Umbilical cord (tissue), 2 donors: ENCODE results near the gene RFNG. TPM values are rescaled to one million over a fixed set of nuclear protein-coding genes. Genes with fewer than 3 reads are reported as not detected.
A peak's percentile ranks its signal among the peaks of the same experiment; 100 is the strongest.

ENCODE experiments used
- DNase-seq: peaks from one replicate; pipeline ENCODE4 v3.0.0-alpha.2; 2015; ENCODE audit warnings: low spot score
- total RNA-seq: library from RNA; depleted of rRNA; stranded (reverse); fragments of >200 nt; gene quantifications from one replicate; pipeline ENCODE4 v1.2.3, GENCODE V29; 2014; ENCODE audit warnings: low replicate concordance; ENCODE audit not compliant: insufficient read depth

Gene RFNG
- total RNA-seq, 1 donor from 2014 or later, result 33.2 TPM

DNA sequence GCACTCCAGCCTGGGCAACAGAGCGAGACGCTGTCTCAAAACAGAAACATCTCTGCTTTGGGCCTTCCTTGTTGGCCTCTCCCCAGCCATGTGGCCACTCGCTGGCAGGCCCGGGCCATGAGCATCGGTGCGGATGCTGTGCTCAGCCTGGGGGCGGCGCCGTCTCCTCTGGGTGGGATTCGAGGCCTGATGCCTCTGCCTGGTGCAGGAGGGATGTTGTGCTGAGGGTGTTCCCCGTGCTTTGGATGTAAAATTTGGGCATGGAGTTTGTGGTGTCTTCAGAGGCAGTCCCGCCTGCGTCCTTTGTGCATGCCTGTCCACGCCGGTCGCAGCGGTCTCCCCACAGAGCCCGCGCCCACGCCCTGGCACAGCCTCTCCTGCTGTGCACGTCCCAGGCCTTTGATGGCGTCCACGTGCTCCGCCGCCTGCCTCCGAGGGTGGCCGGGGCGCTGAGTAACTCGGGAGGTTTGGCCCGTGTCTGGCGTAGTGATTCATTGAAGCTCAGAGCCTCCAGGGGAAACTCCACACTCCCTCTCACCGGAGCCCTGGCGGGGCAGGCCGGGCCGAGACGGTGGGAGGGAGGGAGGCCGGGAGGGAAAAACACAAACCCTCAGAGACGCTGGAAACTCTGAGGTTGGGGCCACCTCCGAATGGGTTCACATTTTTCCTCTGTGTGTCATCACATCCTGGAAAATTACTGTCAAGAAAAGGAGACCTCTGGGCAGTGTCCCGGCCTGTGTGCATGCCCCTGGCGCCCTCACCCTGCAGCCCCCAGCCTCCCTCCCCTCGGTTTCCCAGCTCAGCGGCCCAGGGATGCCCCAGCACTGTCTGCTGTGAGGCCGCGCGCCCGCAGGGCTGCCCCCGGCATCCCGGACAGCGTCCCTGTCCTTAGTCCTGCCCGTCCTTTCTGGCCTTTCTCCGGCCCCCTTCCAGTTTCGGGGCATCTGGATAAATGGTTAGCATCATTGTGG is 47.9 kb downstream of the RFNG start:
- peak; percentile 95 for DNase-seq

GRCh38 chr17:82001571-82002056 is 50.0 kb downstream of the RFNG start:
- DNase-seq, result no peak

- DNase-seq, result no peak
These were observed 50.6 kb downstream of the RFNG start for GRCh38 chr17:82000803-82001570.

GRCh38 chr17:81999976-82000802 is 51.4 kb downstream of the RFNG start:
- no peak for DNase-seq

GRCh38 chr17:81999587-81999975 is 52.0 kb downstream of the RFNG start:
- no peak for DNase-seq

GRCh38 chr17:81998691-81999438 is 52.7 kb downstream of the RFNG start:
- no peak for DNase-seq

DNA sequence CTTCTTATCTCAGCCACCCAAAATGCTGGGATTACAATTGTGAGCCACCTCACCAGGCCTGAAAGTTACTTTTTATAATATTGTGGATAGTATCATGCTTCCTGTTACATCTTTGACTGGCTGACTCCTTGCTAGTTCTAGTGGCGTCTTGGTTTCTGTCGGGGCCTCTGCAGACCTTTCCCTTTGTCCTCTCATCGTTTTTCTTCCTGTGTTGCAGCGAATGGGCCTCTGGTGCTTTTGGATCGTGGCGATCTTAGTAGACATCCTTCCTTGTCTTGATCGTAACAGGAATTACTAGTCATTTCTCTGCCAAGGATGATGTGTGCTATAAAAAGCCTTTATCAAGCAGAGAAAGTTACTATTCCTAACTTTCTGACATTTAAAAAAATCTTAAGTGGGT is 53.4 kb downstream of the RFNG start:
- no peak for DNase-seq

Other genes with a start within 250 kb of the RFNG start
- gene GCGR, start 247.7 kb downstream of the RFNG start, total RNA-seq, result 2.9 TPM
- gene MCRIP1, start 218.5 kb downstream of the RFNG start, total RNA-seq, result 64.0 TPM
- gene PPP1R27, start 216.8 kb downstream of the RFNG start, total RNA-seq, result 4.1 TPM
- gene P4HB, start 191.3 kb downstream of the RFNG start, total RNA-seq, result 844 TPM
- gene ARHGDIA, start 180.5 kb downstream of the RFNG start, total RNA-seq, result 57.5 TPM
- 96.8 TPM for gene ALYREF, start 160.2 kb downstream of the RFNG start, total RNA-seq
- gene ANAPC11, start 160.1 kb downstream of the RFNG start, total RNA-seq, result 103 TPM
- 1.4 TPM for gene NPB, start 149.6 kb downstream of the RFNG start, total RNA-seq
- 21.2 TPM for gene PCYT2, start 140.4 kb downstream of the RFNG start, total RNA-seq
- gene SIRT7, start 133.6 kb downstream of the RFNG start, total RNA-seq, result 9.9 TPM
- gene MAFG, start 124.1 kb downstream of the RFNG start, total RNA-seq, result 8.4 TPM
- gene PYCR1, start 114.5 kb downstream of the RFNG start, total RNA-seq, result 77.5 TPM
- gene MYADML2, start 104.6 kb downstream of the RFNG start, total RNA-seq, result 0.72 TPM
- not detected for gene NOTUM, start 90.6 kb downstream of the RFNG start, total RNA-seq
- 24.1 TPM for gene ASPSCR1, start 74.2 kb downstream of the RFNG start, total RNA-seq
- gene CENPX, start 28.9 kb downstream of the RFNG start, total RNA-seq, result 1.2 TPM
- gene LRRC45, start 28.5 kb downstream of the RFNG start, total RNA-seq, result 4.6 TPM
- gene RAC3, start 20.1 kb downstream of the RFNG start, total RNA-seq, result 8.7 TPM
- 22.4 TPM for gene DCXR, start 14.1 kb downstream of the RFNG start, total RNA-seq
- gene GPS1, start 87 bp upstream of the RFNG start, total RNA-seq, result 39.7 TPM
- 83.3 TPM for gene DUS1L, start 14.0 kb upstream of the RFNG start, total RNA-seq
- 14.2 TPM for gene FASN, start 46.4 kb upstream of the RFNG start, total RNA-seq
- gene CCDC57, start 161.0 kb upstream of the RFNG start, total RNA-seq, result 17.1 TPM
- 140 TPM for gene SLC16A3, start 177.2 kb upstream of the RFNG start, total RNA-seq
- gene CSNK1D, start 221.9 kb upstream of the RFNG start, total RNA-seq, result 50.3 TPM